SK-N-SH (cell line): ENCODE measurements around the gene KCNJ10. TPM values are rescaled to one million over a fixed set of nuclear protein-coding genes. Genes with fewer than 3 reads are reported as not detected.

Source experiments
- CTCF ChIA-PET: fragments of 300-600, 350-600 bp; formaldehyde crosslinking; extraction: SDS; loops from one replicate; lab custom pipeline; 2021; lab: Yijun Ruan, JAX
- POLR2A ChIA-PET: fragments of 350-600 bp; sonication (Branson Sonifier 250); formaldehyde crosslinking; extraction: SDS; loops from one replicate; lab custom pipeline; 2020; ENCODE audit warnings: antibody characterized with exemption, inconsistent platforms; lab: Yijun Ruan, JAX
- DNase-seq: peaks from one replicate; pipeline ENCODE4 v3.0.0; 2012
- H2AFZ ChIP-seq: fragments of 200-600 bp; sonication (generic); 2 replicates; pipeline ENCODE4 v1.8.1; 2016; ENCODE audit warnings: antibody characterized with exemption, mild to moderate bottlenecking, low read depth
- H3F3A ChIP-seq: fragments of 200-600 bp; sonication (generic); replicated peaks from 2 replicates; pipeline ENCODE3; 2016; ENCODE audit warnings: antibody characterized with exemption, mild to moderate bottlenecking; ENCODE audit not compliant: insufficient read depth
- H3K27ac ChIP-seq, 2 experiments: fragments of 200-500 bp in 1 of 2; fragments of 200-600 bp in 1 of 2; sonication (Bioruptor generic) in 1 of 2; sonication (generic), shearing (Covaris generic) in 1 of 2; 2 replicates each; pipeline versions ENCODE4 v1.5.1 to v1.6.1; 2014 to 2016; ENCODE audit warnings: low read depth in 2 of 2, inconsistent platforms in 1 of 2, low read length in 1 of 2, mild to moderate bottlenecking in 1 of 2, mixed read lengths in 1 of 2
- H3K27me3 ChIP-seq: fragments of 200-600 bp; sonication (generic), shearing (Covaris generic); 2 replicates; pipeline ENCODE4 v1.6.1; 2016; ENCODE audit warnings: mixed run types; ENCODE audit not compliant: insufficient read depth
- H3K36me3 ChIP-seq, 2 experiments: fragments of 200-500 bp in 1 of 2; fragments of 200-600 bp in 1 of 2; sonication (Bioruptor generic) in 1 of 2; sonication (generic) in 1 of 2; replicated peaks in 1 of 2; 2 replicates each; pipeline versions ENCODE3 to v1.5.1; 2014 to 2016; ENCODE audit warnings: low read length in 1 of 2, mild to moderate bottlenecking in 1 of 2; ENCODE audit not compliant: insufficient read depth in 2 of 2, control insufficient read depth in 1 of 2
- H3K4me1 ChIP-seq, 2 experiments: fragments of 200-500 bp in 1 of 2; fragments of 200-600 bp in 1 of 2; sonication (Bioruptor generic) in 1 of 2; sonication (generic), shearing (Covaris generic) in 1 of 2; 2 replicates each; pipeline versions ENCODE4 v1.5.1 to v1.6.1; 2014 to 2016; ENCODE audit warnings: low read depth in 1 of 2, low read length in 1 of 2, mixed run types in 1 of 2; ENCODE audit not compliant: insufficient read depth in 2 of 2, control insufficient read depth in 1 of 2
- H3K4me2 ChIP-seq: fragments of 200-600 bp; sonication (generic), shearing (Covaris generic); 2 replicates; pipeline ENCODE4 v1.6.1; 2017; ENCODE audit warnings: mixed run types
- H3K4me3 ChIP-seq, 2 experiments: fragments of 200-500 bp in 1 of 2; fragments of 200-600 bp in 1 of 2; sonication (Bioruptor generic) in 1 of 2; sonication (generic), shearing (Covaris generic) in 1 of 2; 2 replicates each; pipeline versions ENCODE4 v1.5.1 to v1.8.1; 2014 to 2016; ENCODE audit warnings: low read depth in 2 of 2, inconsistent platforms in 1 of 2, low read length in 1 of 2, mild to moderate bottlenecking in 1 of 2, mixed read lengths in 1 of 2, moderate library complexity in 1 of 2
- H3K79me2 ChIP-seq: fragments of 200-600 bp; sonication (generic); 2 replicates; pipeline ENCODE4 v1.8.1; 2017; ENCODE audit warnings: mild to moderate bottlenecking; ENCODE audit not compliant: insufficient read depth
- H3K9ac ChIP-seq: fragments of 200-600 bp; sonication (generic); 2 replicates; pipeline ENCODE4 v1.6.1; 2017; ENCODE audit warnings: mixed run types
- H3K9me2 ChIP-seq: fragments of 200-600 bp; sonication (generic); 2 replicates; pipeline ENCODE4 v1.6.1; 2017; ENCODE audit warnings: mixed run types
- H3K9me3 ChIP-seq: fragments of 200-600 bp; sonication (generic); 2 replicates; pipeline ENCODE4 v1.6.1; 2017; ENCODE audit warnings: mixed run types, mild to moderate bottlenecking, moderate library complexity
- H4K20me1 ChIP-seq: fragments of 200-600 bp; sonication (generic); 2 replicates; pipeline ENCODE4 v1.6.1; 2017; ENCODE audit warnings: mild to moderate bottlenecking, mixed run types; ENCODE audit not compliant: insufficient read depth
- CHD2 ChIP-seq: fragments of 150-350 bp; IDR thresholded peaks from 2 replicates; pipeline ENCODE4 v1.6.1; 2018; ENCODE audit warnings: low read length; ENCODE audit not compliant: partially characterized antibody
- ELF1 ChIP-seq: IDR thresholded peaks from 2 replicates; pipeline ENCODE4 v1.4.0; 2012
- EP300 ChIP-seq, 2 experiments: IDR thresholded peaks; 2 replicates each; pipeline versions ENCODE4 v1.4.0 to v1.6.1; 2012; ENCODE audit warnings: borderline replicate concordance in 1 of 2, low read depth in 1 of 2, low read length in 1 of 2
- EZH2phosphoT487 ChIP-seq: fragments of 200-600 bp; sonication (generic); IDR thresholded peaks from 2 replicates; pipeline ENCODE4 v1.6.1; 2017; ENCODE audit warnings: low read depth, mixed run types, mild to moderate bottlenecking, antibody characterized with exemption, moderate library complexity, borderline replicate concordance
- FOXJ3 ChIP-seq: sonication (generic); formaldehyde crosslinking; IDR thresholded peaks from 2 replicates; pipeline ENCODE4 v1.5.1; 2020; ENCODE audit warnings: mild to moderate bottlenecking, missing genetic modification reagents
- GATA2 ChIP-seq: sonication (generic); formaldehyde crosslinking; IDR thresholded peaks from 2 replicates; pipeline ENCODE4 v1.5.0; 2020; ENCODE audit warnings: mild to moderate bottlenecking, missing genetic modification reagents
- IRF3 ChIP-seq: fragments of 150-350 bp; IDR thresholded peaks from 2 replicates; pipeline ENCODE4 v1.6.1; 2016; ENCODE audit warnings: mild to moderate bottlenecking, low read depth, low read length
- MAX ChIP-seq: IDR thresholded peaks from 2 replicates; pipeline ENCODE4 v1.4.0; 2012; ENCODE audit warnings: low read depth
- MEF2A ChIP-seq: IDR thresholded peaks from 2 replicates; pipeline ENCODE4 v1.4.0; 2012; ENCODE audit warnings: low read depth, borderline replicate concordance
- MXI1 ChIP-seq: IDR thresholded peaks from 2 replicates; pipeline ENCODE4 v1.6.1; 2012; ENCODE audit warnings: mild to moderate bottlenecking, low read depth, low read length, improper control_type of control experiment
- PBX3 ChIP-seq: IDR thresholded peaks from 2 replicates; pipeline ENCODE4; 2012
- POLR2AphosphoS5 ChIP-seq: IDR thresholded peaks from 2 replicates; pipeline ENCODE4 v1.6.1; 2012; ENCODE audit warnings: low read depth, low read length
- RAD21 ChIP-seq: IDR thresholded peaks from 2 replicates; pipeline ENCODE4 v1.6.1; 2012; ENCODE audit warnings: mild to moderate bottlenecking, low read length
- RCOR1 ChIP-seq: fragments of 150-350 bp; IDR thresholded peaks from 2 replicates; pipeline ENCODE4 v1.6.1; 2017; ENCODE audit warnings: antibody characterized with exemption, low read length
- REST ChIP-seq: IDR thresholded peaks from 2 replicates; pipeline ENCODE4 v1.6.1; 2012; ENCODE audit warnings: mild to moderate bottlenecking, low read depth, low read length, moderate library complexity
- RFX5 ChIP-seq: IDR thresholded peaks from 2 replicates; pipeline ENCODE4 v1.6.1; 2012; ENCODE audit warnings: mild to moderate bottlenecking, improper control_type of control experiment, low read length
- SIN3A ChIP-seq: IDR thresholded peaks from 2 replicates; pipeline ENCODE4 v1.6.1; 2012; ENCODE audit warnings: low read depth, mild to moderate bottlenecking, low read length, moderate library complexity, borderline replicate concordance
- TAF1 ChIP-seq: IDR thresholded peaks from 2 replicates; pipeline ENCODE4 v1.6.1; 2012; ENCODE audit warnings: low read depth, mild to moderate bottlenecking, low read length, moderate library complexity, borderline replicate concordance
- USF1 ChIP-seq: IDR thresholded peaks from 2 replicates; pipeline ENCODE4 v1.4.0; 2012; ENCODE audit warnings: low read depth, borderline replicate concordance
- USF2 ChIP-seq: fragments of 150-350 bp; IDR thresholded peaks from 2 replicates; pipeline ENCODE4 v1.6.1; 2017; ENCODE audit warnings: antibody characterized with exemption, low read length, low read depth, borderline replicate concordance
- YY1 ChIP-seq: IDR thresholded peaks from 2 replicates; pipeline ENCODE4 v1.4.0; 2012; ENCODE audit warnings: low read depth, mild to moderate bottlenecking
- WGBS: methylation state at CpG from one replicate; pipeline ENCODE4 v1.1.6; 2017; ENCODE audit warnings: low lambda C conversion rate; 5-methylcytosine and 5-hydroxymethylcytosine counted together
- polyA plus RNA-seq, 3 experiments: library from polyadenylated mRNA; depleted of rRNA; stranded (reverse); fragments of >200 nt; gene quantifications; 2 replicates each; pipeline ENCODE4 v1.2.3, GENCODE V29; 2012

KCNJ10 gene
- polyA plus RNA-seq, 1 of the 3 experiments (the other 2 are of a cell fraction) = not detected

- TF ChIP-seq USF2 = no peak
- 0 out of 2 replicates have a peak, but pooled peaks have one; percentile 23 for TF ChIP-seq TAF1
- TF ChIP-seq ELF1 = no peak
- no peak for TF ChIP-seq REST
- no peak for TF ChIP-seq EZH2phosphoT487
- TF ChIP-seq RAD21 = no peak
- TF ChIP-seq SIN3A = no peak
- no peak for TF ChIP-seq IRF3
- no peak for TF ChIP-seq CHD2
- TF ChIP-seq RFX5 = no peak
- TF ChIP-seq PBX3 = 0 out of 2 replicates have a peak, but pooled peaks have one; percentile 8
- no peak for TF ChIP-seq GATA2 (CRISPR knock-in tag)
- TF ChIP-seq, all 33 proteins: peak for 12
These were observed 73.3 kb downstream of the KCNJ10 start (continued) for GRCh38 chr1:159996653-159997052.

GRCh38 chr1:159994896-159995295, 75.1 kb downstream of the KCNJ10 start:
- H4K20me1 ChIP-seq = no peaks in the 10 kb centered on the region
- no peak overlapping the region; a peak in 1 of 4 replicates for H3K27ac ChIP-seq
- no peaks in the 10 kb centered on the region for H3K9me3 ChIP-seq
- H3K9me2 ChIP-seq = no peaks in the 10 kb centered on the region
- no peaks in the 10 kb centered on the region for H3K27me3 ChIP-seq
- no peak overlapping the region for H3K4me3 ChIP-seq
- WGBS = 51% methylated on average over 2 of the region's 2 CpGs
- no peaks in the 10 kb centered on the region for H3K79me2 ChIP-seq
- H3F3A ChIP-seq = peaks cover 18% of the 10 kb centered on the region
- no peak overlapping the region for H3K9ac ChIP-seq
- H3K4me2 ChIP-seq = no peak overlapping the region
- H3K4me1 ChIP-seq = no peaks in the 10 kb centered on the region
- no peak for TF ChIP-seq EP300 (IDR thresholded peaks at IDR 0.05; ENCODE audit: borderline replicate concordance in 1 of 2, low read depth in 1 of 2, low read length in 1 of 2)
- no peak for TF ChIP-seq POLR2AphosphoS5
- TF ChIP-seq USF1 = no peak
- no peak for TF ChIP-seq RFX5
- no peak for TF ChIP-seq MAX
- TF ChIP-seq PBX3 = no peak
- TF ChIP-seq TAF1 = no peak
- TF ChIP-seq EZH2phosphoT487 = no peak
- TF ChIP-seq MEF2A = no peak
- TF ChIP-seq CHD2 = no peak
- TF ChIP-seq RCOR1 = no peak
- no peak for TF ChIP-seq YY1
- no peak for TF ChIP-seq MXI1
- no peak for TF ChIP-seq GATA2 (CRISPR knock-in tag)
- no peak for TF ChIP-seq FOXJ3 (CRISPR knock-in tag)
- H2AFZ ChIP-seq = no peak overlapping the region
- ChIA-PET CTCF (interaction anchor here (6.3 kb wide), 1 partner anchor 12 kb away, joined by 65 read pairs; no protein-coding TSS in a partner anchor), POLR2A (no interaction called here)
- H3K36me3 ChIP-seq = no peaks in the 10 kb centered on the region
- no peak for DNase-seq
